ENCODE results near the gene GABRE. TPM values are rescaled to one million over a fixed set of nuclear protein-coding genes. Genes with fewer than 3 reads are reported as not detected.

Gene GABRE
- total and polyA plus RNA-seq, 2 of the 13 experiments (the other 11 are each of a cell fraction or from before 2014, with no cell fraction given) = 12.2 to 66.2 TPM

DNA sequence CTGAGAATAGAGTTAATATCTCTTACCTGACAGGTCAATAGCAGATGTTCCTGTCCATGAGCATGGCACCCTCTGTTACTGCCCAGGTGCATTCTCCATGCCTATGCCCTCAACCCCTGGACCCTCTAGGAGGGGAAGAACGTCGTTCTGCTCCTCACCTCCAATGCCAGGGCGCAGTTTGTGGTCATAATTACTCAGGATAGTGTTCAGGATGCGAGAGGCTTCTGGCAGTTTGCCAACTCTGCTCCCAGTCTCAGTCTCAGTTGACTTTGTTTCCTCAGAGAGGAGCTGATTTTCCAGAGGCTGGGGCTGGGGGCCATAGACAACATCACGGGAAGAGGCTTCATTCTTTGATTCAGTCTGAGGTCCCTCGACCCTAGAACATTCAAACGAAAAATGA, 4.4 kb downstream of the GABRE start:
- POLR2A ChIA-PET = no interaction called here
- 100% methylated on average over 2 of the region's 7 CpGs for WGBS (ENCODE audit: low lambda C conversion rate)

DNA sequence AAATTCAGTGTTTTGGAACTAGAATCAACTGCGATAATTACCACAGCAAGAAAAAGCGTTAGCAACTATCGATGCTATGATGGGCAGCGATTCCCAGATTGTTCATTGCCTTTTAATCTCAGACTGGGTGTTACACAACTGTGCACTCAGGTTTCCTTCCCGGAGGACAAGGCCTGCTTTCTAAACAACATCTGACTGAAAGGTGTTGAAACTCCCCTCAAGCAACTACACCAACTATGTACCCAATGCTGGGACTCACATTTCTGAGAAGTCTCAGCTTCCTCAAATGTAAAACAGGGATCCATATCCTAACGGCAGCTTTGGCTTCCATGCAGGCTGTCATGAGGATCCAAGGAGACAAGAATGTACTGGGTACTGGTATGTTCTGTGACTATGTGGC, 8.2 kb downstream of the GABRE start:
- no peak for ATAC-seq
- no peak overlapping the region for H3K9ac ChIP-seq (ENCODE audit: insufficient read depth, low read depth, low read length)
- DNase-seq (ENCODE audit: low spot score) = no peak
- no peak for TF ChIP-seq ZNF607 (CRISPR knock-in tag; IDR thresholded peaks at IDR 0.05; ENCODE audit: borderline replicate concordance)
- 0 out of 2 replicates have a peak, but pooled peaks have one; percentile 1 for TF ChIP-seq POLR2G (IDR thresholded peaks at IDR 0.05; ENCODE audit: low read depth, low read length)
- intact Hi-C loops (cut with micrococcal nuclease; ENCODE audit: unreplicated experiment) (no loop called here), in situ Hi-C loops (cut with HindIII; ENCODE audit: extremely low pct_ligation_motif_present, low pct_unique_long_range_greater_than_20kb) (no loop called here)
- peaks cover 2% of the 10 kb centered on the region for H3K79me2 ChIP-seq (ENCODE audit: insufficient read depth, low read length)
- H4K20me1 ChIP-seq (ENCODE audit: insufficient read depth, low read length) = peaks cover 7% of the 10 kb centered on the region; the same call in 1 of the 2 replicates
- WGBS (ENCODE audit: low lambda C conversion rate) = 100% methylated on average over 4 of the region's 6 CpGs
- CTCF ChIA-PET (ENCODE audit: low intra/inter-chr PET ratio, low total read pairs) = no interaction called here
- no peaks in the 10 kb centered on the region for H3K9me3 ChIP-seq (ENCODE audit: low read length)
- peaks cover 10 to 25% of the 10 kb centered on the region in 2 experiments; a peak in 4 of 5 replicates for H3K36me3 ChIP-seq (replicated peaks in 1 of 2; ENCODE audit: control insufficient read depth in 1 of 2, insufficient read depth in 2 of 2, low read length in 2 of 2)
- no peak overlapping the region for H2AFZ ChIP-seq (ENCODE audit: low read length)
- H3K4me3 ChIP-seq (replicated peaks in 1 of 3; ENCODE audit: insufficient read depth in 1 of 3, low read depth in 2 of 3, low read length in 3 of 3) = no peak overlapping the region
- no peak for FAIRE-seq
- H3K4me1 ChIP-seq (ENCODE audit: insufficient read depth, low read length) = peaks cover 10% of the 10 kb centered on the region
- no TSS peak for BruUV-seq (replicated peaks)
- no peak overlapping the region for H3K4me2 ChIP-seq (ENCODE audit: low read depth, low read length)
- no peak overlapping the region for H3K27ac ChIP-seq (ENCODE audit: extremely low read length, insufficient read depth, low read length)
- POLR2A ChIA-PET = no interaction called here
- no peaks in the 10 kb centered on the region for H3K27me3 ChIP-seq (ENCODE audit: control insufficient read depth in 1 of 2, insufficient read depth in 2 of 2, low read length in 2 of 2)

More for the DNA sequence above, 4.4 kb downstream of the GABRE start:
- Histone ChIP-seq H3K36me3 (replicated peaks in 1 of 2; ENCODE audit: control insufficient read depth in 1 of 2, insufficient read depth in 2 of 2, low read length in 2 of 2) (peaks cover 10 to 25% of the 10 kb centered on the region in 2 experiments; a peak in 4 of 5 replicates), H3K4me2 (ENCODE audit: low read depth, low read length) (peak overlapping the region; percentile 80; the same call in 1 of the 2 replicates), H3K79me2 (ENCODE audit: insufficient read depth, low read length) (peaks cover 28% of the 10 kb centered on the region), H3K9me3 (ENCODE audit: low read length) (no peaks in the 10 kb centered on the region), H3K4me1 (ENCODE audit: insufficient read depth, low read length) (peaks cover 12% of the 10 kb centered on the region), H4K20me1 (ENCODE audit: insufficient read depth, low read length) (peaks cover 13% of the 10 kb centered on the region; the same call in 1 of the 2 replicates), H3K4me3 (replicated peaks in 1 of 3; ENCODE audit: insufficient read depth in 1 of 3, low read depth in 2 of 3, low read length in 3 of 3) (no peak overlapping the region), H2AFZ (ENCODE audit: low read length) (no peak overlapping the region), H3K9ac (ENCODE audit: insufficient read depth, low read depth, low read length) (no peak overlapping the region), H3K27ac (ENCODE audit: extremely low read length, insufficient read depth, low read length) (peak overlapping the region; percentile 19), H3K27me3 (ENCODE audit: control insufficient read depth in 1 of 2, insufficient read depth in 2 of 2, low read length in 2 of 2) (no peaks in the 10 kb centered on the region; a peak in 1 of 5 replicates)
- in situ Hi-C loops (cut with HindIII; ENCODE audit: extremely low pct_ligation_motif_present, low pct_unique_long_range_greater_than_20kb) = no loop called here
- FAIRE-seq (no peak), ATAC-seq (no peak), DNase-seq (ENCODE audit: low spot score) (no peak)
- no peak for TF ChIP-seq FOSL2 (CRISPR knock-in tag; IDR thresholded peaks at IDR 0.05)
- peak; percentile 61; the same call in 1 of the 2 replicates for TF ChIP-seq LCORL (IDR thresholded peaks at IDR 0.05)
- no peak for TF ChIP-seq LCORL (CRISPR knock-in tag; IDR thresholded peaks at IDR 0.05)
- TF ChIP-seq TSC22D2 (CRISPR knock-in tag; IDR thresholded peaks at IDR 0.05; ENCODE audit: borderline replicate concordance) = no peak
- no TSS peak for BruUV-seq (replicated peaks)
- intact Hi-C loops (cut with micrococcal nuclease; ENCODE audit: unreplicated experiment) = loop anchor here (10.0 kb wide), 2 partner anchors 95 to 435 kb away; no protein-coding TSS in a partner anchor
- CTCF ChIA-PET (ENCODE audit: low intra/inter-chr PET ratio, low total read pairs) = no interaction called here

Measured in HepG2 (cell line).